Thoracic aorta (tissue), 2 donors: ENCODE data around the gene SPAG4. TPM values are rescaled to one million over a fixed set of nuclear protein-coding genes. Genes with fewer than 3 reads are reported as not detected.

Experiments used
- ATAC-seq: fragments of 150-250 bp; one replicate; pipeline ENCODE4 v1.8.0; 2017; ENCODE audit warnings: low read depth; ENCODE audit not compliant: insufficient number of reproducible peaks, low FRiP score
- DNase-seq: peaks from one replicate; pipeline ENCODE4 v3.0.0-alpha.2; 2020; ENCODE audit warnings: low spot score
- H3K27ac ChIP-seq, 2 donors: fragments of 200-600 bp; sonication (generic); 1 replicate in 1 of 2; 2 replicates in 1 of 2; pipeline ENCODE4 v1.5.1; 2016; ENCODE audit warnings: mild to moderate bottlenecking in 2 of 2, moderate library complexity in 2 of 2
- H3K27me3 ChIP-seq: fragments of 200-600 bp; sonication (generic); replicated peaks from 2 replicates; pipeline ENCODE4 v1.6.0; 2016; ENCODE audit warnings: mild to moderate bottlenecking; ENCODE audit not compliant: insufficient read depth
- H3K36me3 ChIP-seq: fragments of 200-600 bp; sonication (generic); one replicate; pipeline ENCODE4 v1.5.1; 2016
- H3K4me1 ChIP-seq, 2 donors: fragments of 200-600 bp; sonication (generic); 1 replicate in 1 of 2; 2 replicates in 1 of 2; pipeline versions ENCODE4 v1.5.1 to v1.6.0; 2016; ENCODE audit warnings: low read depth in 2 of 2, mild to moderate bottlenecking in 1 of 2; ENCODE audit not compliant: control insufficient read depth in 1 of 2
- H3K4me3 ChIP-seq: fragments of 200-600 bp; sonication (generic); 2 replicates; pipeline ENCODE4 v1.5.1; 2016; ENCODE audit warnings: mild to moderate bottlenecking
- H3K9me3 ChIP-seq: fragments of 200-600 bp; sonication (generic); 2 replicates; pipeline ENCODE4 v1.5.1; 2016
- total RNA-seq, 2 donors: library from RNA; depleted of rRNA; stranded (reverse); fragments of >200 nt; gene quantifications; one replicate each; pipeline versions ENCODE4 v1.1.0 to v1.2.3, GENCODE V29; 2016
- TF ChIP-seq, protein P1 (sequence below): fragments of 200-600 bp; sonication (generic); IDR thresholded peaks from one replicate; pipeline ENCODE4 v1.5.1; 2019; ENCODE audit warnings: antibody characterized with exemption

The SPAG4 gene
- total RNA-seq, 2 donors from 2014 or later: 1.5 TPM; not detected in 1

DNA sequence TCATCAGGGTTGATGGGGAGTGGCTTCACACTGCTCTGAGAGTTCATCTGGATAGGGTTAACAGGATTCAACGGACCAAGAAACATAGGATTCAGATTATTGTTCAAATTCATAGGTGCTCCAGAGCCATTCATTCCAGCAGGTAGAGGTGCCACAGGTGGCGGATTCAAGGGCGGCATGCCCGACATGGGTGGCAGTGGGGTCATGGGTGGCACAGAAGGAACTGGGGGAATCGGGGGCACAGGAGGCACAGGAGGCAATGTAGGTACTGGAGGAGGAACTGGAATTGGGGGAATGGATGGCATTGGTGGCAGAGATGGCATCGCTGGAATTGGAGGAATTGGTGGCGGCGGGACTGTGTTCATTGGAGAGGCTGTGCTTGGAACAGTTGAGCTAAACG, 38.8 kb downstream of the SPAG4 start:
- H3K27me3 ChIP-seq: no peaks in the 10 kb centered on the region
- H3K4me1 ChIP-seq: peaks cover 10 to 56% of the 10 kb centered on the region in 2 donors
- H3K4me3 ChIP-seq: no peak overlapping the region
- TF ChIP-seq, protein P1, sequence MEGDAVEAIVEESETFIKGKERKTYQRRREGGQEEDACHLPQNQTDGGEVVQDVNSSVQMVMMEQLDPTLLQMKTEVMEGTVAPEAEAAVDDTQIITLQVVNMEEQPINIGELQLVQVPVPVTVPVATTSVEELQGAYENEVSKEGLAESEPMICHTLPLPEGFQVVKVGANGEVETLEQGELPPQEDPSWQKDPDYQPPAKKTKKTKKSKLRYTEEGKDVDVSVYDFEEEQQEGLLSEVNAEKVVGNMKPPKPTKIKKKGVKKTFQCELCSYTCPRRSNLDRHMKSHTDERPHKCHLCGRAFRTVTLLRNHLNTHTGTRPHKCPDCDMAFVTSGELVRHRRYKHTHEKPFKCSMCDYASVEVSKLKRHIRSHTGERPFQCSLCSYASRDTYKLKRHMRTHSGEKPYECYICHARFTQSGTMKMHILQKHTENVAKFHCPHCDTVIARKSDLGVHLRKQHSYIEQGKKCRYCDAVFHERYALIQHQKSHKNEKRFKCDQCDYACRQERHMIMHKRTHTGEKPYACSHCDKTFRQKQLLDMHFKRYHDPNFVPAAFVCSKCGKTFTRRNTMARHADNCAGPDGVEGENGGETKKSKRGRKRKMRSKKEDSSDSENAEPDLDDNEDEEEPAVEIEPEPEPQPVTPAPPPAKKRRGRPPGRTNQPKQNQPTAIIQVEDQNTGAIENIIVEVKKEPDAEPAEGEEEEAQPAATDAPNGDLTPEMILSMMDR: no peak
- ATAC-seq: no peak
- H3K9me3 ChIP-seq: no peaks in the 10 kb centered on the region
- H3K36me3 ChIP-seq: peaks cover 20% of the 10 kb centered on the region
- no peak for DNase-seq
- H3K27ac ChIP-seq: no peak overlapping the region

DNA sequence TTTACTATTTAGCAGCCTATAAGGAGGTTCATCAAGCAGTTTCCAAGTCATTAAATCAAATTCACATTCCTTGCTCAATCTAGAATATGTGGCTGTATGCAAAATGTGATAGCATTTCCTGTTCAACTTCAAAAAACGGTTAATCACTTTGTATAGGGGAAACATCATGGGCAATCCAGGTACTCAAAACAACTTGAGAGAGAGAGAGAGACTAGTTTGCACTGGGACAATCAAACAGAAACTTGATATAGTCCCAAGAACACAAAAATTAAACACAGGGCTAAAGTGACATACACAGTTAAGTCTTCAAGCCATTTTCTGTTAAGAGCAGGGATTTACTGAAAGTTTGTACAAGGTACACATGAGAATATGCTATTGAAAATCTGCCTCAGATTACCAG, 41.6 kb downstream of the SPAG4 start:
- Histone ChIP-seq H3K4me1 (peaks cover 22 to 70% of the 10 kb centered on the region in 2 donors), H3K4me3 (no peak overlapping the region), H3K36me3 (peaks cover 20% of the 10 kb centered on the region), H3K9me3 (no peaks in the 10 kb centered on the region), H3K27ac (no peak overlapping the region), H3K27me3 (no peaks in the 10 kb centered on the region)
- DNase-seq: no peak
- TF ChIP-seq, protein P1: no peak
- ATAC-seq: no peak

- Histone ChIP-seq H3K4me3 (no peak overlapping the region), H3K9me3 (no peaks in the 10 kb centered on the region), H3K4me1 (peaks cover 33 to 69% of the 10 kb centered on the region in 2 donors), H3K36me3 (no peaks in the 10 kb centered on the region), H3K27ac (peak overlapping the region in 1 of 2 donors; percentile 10), H3K27me3 (no peaks in the 10 kb centered on the region)
- DNase-seq (no peak), ATAC-seq (no peak)
- TF ChIP-seq, protein P1: no peak
Observed at GRCh38 chr20:35660122-35660937, 44.7 kb downstream of the SPAG4 start.

DNA sequence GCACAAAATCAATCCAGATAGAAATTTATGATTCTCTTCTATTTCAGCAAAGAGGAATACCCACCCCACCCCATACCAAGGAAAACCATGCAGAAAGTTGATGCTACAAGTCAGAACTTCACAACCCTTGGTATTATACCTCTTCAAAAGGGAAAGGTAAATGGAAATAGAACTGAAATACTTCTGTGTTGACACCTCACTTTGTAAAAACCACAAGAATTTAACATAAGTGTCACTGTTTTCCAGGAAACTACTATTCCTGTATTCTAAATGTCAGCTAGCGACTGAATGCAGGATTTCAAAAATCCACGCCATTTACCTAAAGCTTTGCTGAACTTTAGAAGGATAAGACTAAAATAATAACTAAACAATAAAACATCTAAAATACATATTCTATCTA, 45.4 kb downstream of the SPAG4 start:
- H3K27me3 ChIP-seq: no peaks in the 10 kb centered on the region
- TF ChIP-seq, protein P1: no peak
- H3K9me3 ChIP-seq: no peaks in the 10 kb centered on the region
- no peak for ATAC-seq
- H3K36me3 ChIP-seq: no peaks in the 10 kb centered on the region
- no peak for DNase-seq
- peak overlapping the region; percentile 10 to 36 for H3K27ac ChIP-seq
- peak overlapping the region; percentile 85 for H3K4me3 ChIP-seq
- H3K4me1 ChIP-seq: peaks cover 33 to 68% of the 10 kb centered on the region in 2 donors

GRCh38 chr20:35661908-35662307, 46.3 kb downstream of the SPAG4 start:
- TF ChIP-seq, protein P1: no peak
- H3K4me1 ChIP-seq: peaks cover 32 to 60% of the 10 kb centered on the region in 2 donors
- ATAC-seq (no peak), DNase-seq (no peak)
- H3K27ac ChIP-seq: peak overlapping the region; percentile 27 to 36
- H3K36me3 ChIP-seq: no peaks in the 10 kb centered on the region
- peak overlapping the region; percentile 85 for H3K4me3 ChIP-seq
- no peaks in the 10 kb centered on the region for H3K9me3 ChIP-seq
- no peaks in the 10 kb centered on the region for H3K27me3 ChIP-seq
